Mucosa of stomach (tissue), 1 donor: ENCODE data around the gene COL23A1.

ENCODE experiments used
- H3K27me3 ChIP-seq: one replicate; pipeline ENCODE4 v1.7.0; 2013; ENCODE audit warnings: mild to moderate bottlenecking, low read length; ENCODE audit not compliant: control insufficient read depth, insufficient read depth
- H3K36me3 ChIP-seq: one replicate; pipeline ENCODE4 v1.7.0; 2013; ENCODE audit warnings: low read length; ENCODE audit not compliant: control insufficient read depth, insufficient read depth
- H3K4me1 ChIP-seq: one replicate; pipeline ENCODE4 v1.7.0; 2013; ENCODE audit warnings: mild to moderate bottlenecking, low read length; ENCODE audit not compliant: control insufficient read depth, insufficient read depth
- H3K4me3 ChIP-seq: one replicate; pipeline ENCODE4 v1.7.0; 2013; ENCODE audit warnings: low read length
- H3K9ac ChIP-seq: one replicate; pipeline ENCODE4 v1.7.0; 2013; ENCODE audit warnings: mild to moderate bottlenecking, low read length, moderate library complexity
- H3K9me3 ChIP-seq: one replicate; pipeline ENCODE4 v1.7.0; 2013; ENCODE audit warnings: mild to moderate bottlenecking, low read length, moderate library complexity; ENCODE audit not compliant: control insufficient read depth
- donor health status: Pancreatic carcinoma.

Gene COL23A1

GRCh38 chr5:178225174-178225573 is 365.0 kb downstream of the COL23A1 start:
- peaks cover 5% of the 10 kb centered on the region for H3K4me1 ChIP-seq
- no peak overlapping the region for H3K9ac ChIP-seq
- peaks cover 8% of the 10 kb centered on the region for H3K36me3 ChIP-seq
- H3K9me3 ChIP-seq = no peaks in the 10 kb centered on the region
- no peaks in the 10 kb centered on the region for H3K27me3 ChIP-seq
- H3K4me3 ChIP-seq = no peak overlapping the region

- Histone ChIP-seq H3K9ac (no peak overlapping the region), H3K27me3 (no peaks in the 10 kb centered on the region), H3K9me3 (no peaks in the 10 kb centered on the region), H3K4me3 (no peak overlapping the region), H3K4me1 (no peaks in the 10 kb centered on the region), H3K36me3 (peaks cover 2% of the 10 kb centered on the region)
These were observed 365.8 kb downstream of the COL23A1 start for GRCh38 chr5:178224403-178224802.

- H3K36me3 ChIP-seq = no peaks in the 10 kb centered on the region
- H3K27me3 ChIP-seq = no peaks in the 10 kb centered on the region
- no peaks in the 10 kb centered on the region for H3K9me3 ChIP-seq
- no peaks in the 10 kb centered on the region for H3K4me1 ChIP-seq
- H3K9ac ChIP-seq = no peak overlapping the region
- H3K4me3 ChIP-seq = no peak overlapping the region
These were observed 366.3 kb downstream of the COL23A1 start for GRCh38 chr5:178223828-178224335.

- Histone ChIP-seq H3K27me3 (no peaks in the 10 kb centered on the region), H3K36me3 (no peaks in the 10 kb centered on the region), H3K9ac (no peak overlapping the region), H3K9me3 (no peaks in the 10 kb centered on the region), H3K4me1 (no peaks in the 10 kb centered on the region), H3K4me3 (no peak overlapping the region)
These were observed 366.9 kb downstream of the COL23A1 start for GRCh38 chr5:178223196-178223773.

- no peaks in the 10 kb centered on the region for H3K36me3 ChIP-seq
- no peaks in the 10 kb centered on the region for H3K27me3 ChIP-seq
- no peak overlapping the region for H3K9ac ChIP-seq
- no peaks in the 10 kb centered on the region for H3K4me1 ChIP-seq
- H3K4me3 ChIP-seq = no peak overlapping the region
- H3K9me3 ChIP-seq = no peaks in the 10 kb centered on the region
These were observed 367.9 kb downstream of the COL23A1 start for GRCh38 chr5:178222292-178222691.

- H3K27me3 ChIP-seq = no peaks in the 10 kb centered on the region
- H3K4me3 ChIP-seq = no peak overlapping the region
- H3K36me3 ChIP-seq = no peaks in the 10 kb centered on the region
- no peak overlapping the region for H3K9ac ChIP-seq
- no peaks in the 10 kb centered on the region for H3K4me1 ChIP-seq
- H3K9me3 ChIP-seq = no peaks in the 10 kb centered on the region
These were observed 368.3 kb downstream of the COL23A1 start for GRCh38 chr5:178221853-178222252.

- no peak overlapping the region for H3K9ac ChIP-seq
- no peaks in the 10 kb centered on the region for H3K27me3 ChIP-seq
- H3K4me1 ChIP-seq = peaks cover under 1% of the 10 kb centered on the region
- H3K36me3 ChIP-seq = no peaks in the 10 kb centered on the region
- no peak overlapping the region for H3K4me3 ChIP-seq
- no peaks in the 10 kb centered on the region for H3K9me3 ChIP-seq
These were observed 368.9 kb downstream of the COL23A1 start for GRCh38 chr5:178221282-178221681.

GRCh38 chr5:178218827-178219226 is 371.4 kb downstream of the COL23A1 start:
- Histone ChIP-seq H3K9me3 (no peaks in the 10 kb centered on the region), H3K27me3 (no peaks in the 10 kb centered on the region), H3K4me1 (peaks cover 25% of the 10 kb centered on the region), H3K9ac (no peak overlapping the region), H3K36me3 (peaks cover 18% of the 10 kb centered on the region), H3K4me3 (no peak overlapping the region)

GRCh38 chr5:178218237-178218776 is 371.9 kb downstream of the COL23A1 start:
- Histone ChIP-seq H3K4me1 (peaks cover 31% of the 10 kb centered on the region), H3K4me3 (no peak overlapping the region), H3K9me3 (no peaks in the 10 kb centered on the region), H3K36me3 (peaks cover 23% of the 10 kb centered on the region), H3K9ac (no peak overlapping the region), H3K27me3 (no peaks in the 10 kb centered on the region)

GRCh38 chr5:178216779-178217178 is 373.4 kb downstream of the COL23A1 start:
- Histone ChIP-seq H3K9ac (no peak overlapping the region), H3K27me3 (no peaks in the 10 kb centered on the region), H3K4me1 (peaks cover 46% of the 10 kb centered on the region), H3K4me3 (no peak overlapping the region), H3K9me3 (no peaks in the 10 kb centered on the region), H3K36me3 (peaks cover 31% of the 10 kb centered on the region)

GRCh38 chr5:178216088-178216534 is 374.1 kb downstream of the COL23A1 start:
- Histone ChIP-seq H3K4me1 (peaks cover 46% of the 10 kb centered on the region), H3K36me3 (peaks cover 38% of the 10 kb centered on the region), H3K9ac (no peak overlapping the region), H3K4me3 (no peak overlapping the region), H3K27me3 (no peaks in the 10 kb centered on the region), H3K9me3 (no peaks in the 10 kb centered on the region)

GRCh38 chr5:178215280-178216002 is 374.8 kb downstream of the COL23A1 start:
- no peak overlapping the region for H3K4me3 ChIP-seq
- no peaks in the 10 kb centered on the region for H3K27me3 ChIP-seq
- peaks cover 44% of the 10 kb centered on the region for H3K36me3 ChIP-seq
- peaks cover 46% of the 10 kb centered on the region for H3K4me1 ChIP-seq
- no peak overlapping the region for H3K9ac ChIP-seq
- no peaks in the 10 kb centered on the region for H3K9me3 ChIP-seq
